ENCODE results near the gene GPD1. TPM values are rescaled to one million over a fixed set of nuclear protein-coding genes. Genes with fewer than 3 reads are reported as not detected.

The GPD1 gene
- total RNA-seq, 5 donors from 2014 or later (not counting 1 experiment from before 2014, with no cell fraction given) = 0.41 to 1.1 (median 0.86) TPM

DNA sequence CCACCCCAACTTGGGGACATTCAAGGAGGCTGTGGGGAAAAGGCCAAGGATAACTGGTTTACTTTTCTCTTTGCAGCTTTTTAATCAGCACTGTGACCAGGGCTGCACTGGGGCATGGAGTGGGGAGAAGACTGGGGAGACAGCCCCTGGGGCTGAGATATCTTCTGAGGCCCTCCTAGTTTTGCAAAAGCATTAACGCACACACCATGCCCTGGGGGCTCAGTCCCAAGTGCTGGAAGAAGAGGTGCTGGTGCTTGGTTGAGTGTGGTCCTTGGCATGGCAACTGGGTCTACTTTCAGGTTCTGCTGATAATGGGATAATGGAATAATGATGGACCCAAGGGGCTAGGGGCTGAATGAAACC lies 28.0 kb upstream of the GPD1 start:
- H3K36me3 ChIP-seq (ENCODE audit: control insufficient read depth in 2 of 2, extremely low read depth in 1 of 2, insufficient read depth in 1 of 2, low read length in 1 of 2) = peaks cover 0 to 6% of the 10 kb centered on the region in 2 donors
- Mint-ChIP-seq H3K4me1 (peaks cover 3 to 7% (median 3%) of the 10 kb centered on the region in 3 donors), H3K9me3 (no peaks in the 10 kb centered on the region), H3K27ac (no peak overlapping the region), H3K27me3 (peaks cover 0 to 2% of the 10 kb centered on the region in 2 donors), H3K36me3 (no peaks in the 10 kb centered on the region), H3K4me3 (no peak overlapping the region)
- peaks cover 0 to 8% of the 10 kb centered on the region in 2 experiments for H3K27me3 ChIP-seq (replicated peaks in 1 of 2; ENCODE audit: control insufficient read depth in 2 of 2, extremely low read depth in 1 of 2, insufficient read depth in 2 of 2, low read length in 1 of 2)
- ATAC-seq (replicated peaks in 1 of 4) (no peak), DNase-seq (no peak)
- H3K4me1 ChIP-seq (ENCODE audit: control insufficient read depth in 1 of 2, extremely low read depth in 1 of 2, insufficient read depth in 2 of 2, low read length in 2 of 2) = peaks cover 0 to 9% of the 10 kb centered on the region in 2 experiments
- no peak overlapping the region for H3K27ac ChIP-seq (ENCODE audit: low read length)
- ChIA-PET CTCF (interaction anchor here (1.0 to 3.6 kb wide), 5 partner anchors 9 to 100 kb away, joined by 3 to 19 read pairs (median 8); partner anchors contain the start of gene SMARCD1 (in 1 of the 2)), POLR2A (no interaction called here)
- WGBS (ENCODE audit: insufficient coverage) = 100% methylated on average over 1 of the region's 1 CpG
- no peaks in the 10 kb centered on the region for H3K9me3 ChIP-seq
- no peak overlapping the region for H3K4me3 ChIP-seq (ENCODE audit: control insufficient read depth in 1 of 2, extremely low read depth in 1 of 2, low read length in 1 of 2)

GRCh38 chr12:50077099-50077498 lies 26.7 kb upstream of the GPD1 start:
- peaks cover 2 to 6% (median 3%) of the 10 kb centered on the region in 3 donors for H3K4me1 Mint-ChIP-seq
- Histone ChIP-seq H3K9me3 (no peaks in the 10 kb centered on the region), H3K36me3 (ENCODE audit: control insufficient read depth in 2 of 2, extremely low read depth in 1 of 2, insufficient read depth in 1 of 2, low read length in 1 of 2) (peaks cover 0 to 6% of the 10 kb centered on the region in 2 donors), H3K27ac (ENCODE audit: low read length) (no peak overlapping the region), H3K4me1 (ENCODE audit: control insufficient read depth in 1 of 2, extremely low read depth in 1 of 2, insufficient read depth in 2 of 2, low read length in 2 of 2) (peaks cover 0 to 7% of the 10 kb centered on the region in 2 experiments), H3K27me3 (replicated peaks in 1 of 2; ENCODE audit: control insufficient read depth in 2 of 2, extremely low read depth in 1 of 2, insufficient read depth in 2 of 2, low read length in 1 of 2) (peaks cover 0 to 8% of the 10 kb centered on the region in 2 experiments), H3K4me3 (ENCODE audit: control insufficient read depth in 1 of 2, extremely low read depth in 1 of 2, low read length in 1 of 2) (no peak overlapping the region)
- no peaks in the 10 kb centered on the region for H3K36me3 Mint-ChIP-seq
- H3K27ac Mint-ChIP-seq = no peak overlapping the region
- no peak for ATAC-seq (replicated peaks in 1 of 4)
- peaks cover 0 to 2% of the 10 kb centered on the region in 2 donors for H3K27me3 Mint-ChIP-seq
- no peaks in the 10 kb centered on the region for H3K9me3 Mint-ChIP-seq
- H3K4me3 Mint-ChIP-seq = no peak overlapping the region
- ChIA-PET CTCF (interaction anchor here (0.6 to 3.6 kb wide), 6 partner anchors 8 to 99 kb away, joined by 3 to 19 read pairs (median 6); partner anchors contain the start of gene SMARCD1 (in 1 of the 2)), POLR2A (no interaction called here)
- WGBS (ENCODE audit: insufficient coverage) = 83% methylated on average over 8 of the region's 12 CpGs
- DNase-seq = no peak

- Histone ChIP-seq H3K27me3 (replicated peaks in 1 of 2; ENCODE audit: control insufficient read depth in 2 of 2, extremely low read depth in 1 of 2, insufficient read depth in 2 of 2, low read length in 1 of 2) (peaks cover 0 to 8% of the 10 kb centered on the region in 2 experiments), H3K27ac (ENCODE audit: low read length) (no peak overlapping the region), H3K4me3 (ENCODE audit: control insufficient read depth in 1 of 2, extremely low read depth in 1 of 2, low read length in 1 of 2) (no peak overlapping the region), H3K9me3 (no peaks in the 10 kb centered on the region), H3K36me3 (ENCODE audit: control insufficient read depth in 2 of 2, extremely low read depth in 1 of 2, insufficient read depth in 1 of 2, low read length in 1 of 2) (peaks cover 0 to 6% of the 10 kb centered on the region in 2 donors), H3K4me1 (ENCODE audit: control insufficient read depth in 1 of 2, extremely low read depth in 1 of 2, insufficient read depth in 2 of 2, low read length in 2 of 2) (peaks cover 0 to 7% of the 10 kb centered on the region in 2 experiments)
- CTCF ChIA-PET = interaction anchor here in 1 of 2 donors (1.9 kb wide), 1 partner anchor 9 kb away, joined by 5 read pairs; no protein-coding TSS in a partner anchor
- peaks cover 0 to 2% of the 10 kb centered on the region in 2 donors for H3K27me3 Mint-ChIP-seq
- no peaks in the 10 kb centered on the region for H3K36me3 Mint-ChIP-seq
- H3K4me3 Mint-ChIP-seq = no peak overlapping the region
- H3K9me3 Mint-ChIP-seq = no peaks in the 10 kb centered on the region
- no peak for ATAC-seq (replicated peaks in 1 of 4)
- POLR2A ChIA-PET = interaction anchor here in 1 of 2 donors (0.5 kb wide), 1 partner anchor 71 kb away, joined by 5 read pairs; no protein-coding TSS in a partner anchor
- no peak for DNase-seq
- WGBS (ENCODE audit: insufficient coverage) = 92% methylated on average over 10 of the region's 10 CpGs
- no peak overlapping the region for H3K27ac Mint-ChIP-seq
- peaks cover 2 to 6% (median 4%) of the 10 kb centered on the region in 3 donors for H3K4me1 Mint-ChIP-seq
Observed at GRCh38 chr12:50078281-50078680, 25.5 kb upstream of the GPD1 start.

DNA sequence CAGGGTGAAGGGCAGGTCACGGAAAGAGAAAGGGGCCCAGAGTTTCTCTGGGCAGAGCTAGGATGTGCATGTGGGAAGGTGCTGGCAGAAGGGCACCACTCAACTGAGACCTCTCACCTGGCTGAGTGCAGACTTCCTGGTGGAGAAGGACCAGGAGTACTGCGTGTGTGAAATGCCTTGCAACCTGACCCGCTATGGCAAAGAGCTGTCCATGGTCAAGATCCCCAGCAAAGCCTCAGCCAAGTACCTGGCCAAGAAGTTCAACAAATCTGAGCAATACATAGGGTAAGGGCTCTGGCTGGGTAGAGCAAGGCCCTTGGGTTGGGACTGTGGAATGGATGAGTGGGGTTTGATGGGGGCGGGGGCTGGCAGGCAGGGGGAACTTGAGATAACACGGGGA lies 24.0 kb upstream of the GPD1 start:
- Mint-ChIP-seq H3K4me3 (no peak overlapping the region), H3K4me1 (peaks cover 10 to 14% (median 11%) of the 10 kb centered on the region in 3 donors), H3K36me3 (no peaks in the 10 kb centered on the region), H3K9me3 (no peaks in the 10 kb centered on the region), H3K27ac (no peak overlapping the region), H3K27me3 (peaks cover 0 to 2% of the 10 kb centered on the region in 2 donors)
- Histone ChIP-seq H3K36me3 (ENCODE audit: control insufficient read depth in 2 of 2, extremely low read depth in 1 of 2, insufficient read depth in 1 of 2, low read length in 1 of 2) (no peaks in the 10 kb centered on the region), H3K9me3 (no peaks in the 10 kb centered on the region), H3K4me3 (ENCODE audit: control insufficient read depth in 1 of 2, extremely low read depth in 1 of 2, low read length in 1 of 2) (no peak overlapping the region), H3K27me3 (replicated peaks in 1 of 2; ENCODE audit: control insufficient read depth in 2 of 2, extremely low read depth in 1 of 2, insufficient read depth in 2 of 2, low read length in 1 of 2) (peaks cover 0 to 8% of the 10 kb centered on the region in 2 experiments), H3K4me1 (ENCODE audit: control insufficient read depth in 1 of 2, extremely low read depth in 1 of 2, insufficient read depth in 2 of 2, low read length in 2 of 2) (peaks cover 3 to 17% of the 10 kb centered on the region in 2 experiments), H3K27ac (ENCODE audit: low read length) (no peak overlapping the region)
- POLR2A ChIA-PET = no interaction called here
- ATAC-seq (replicated peaks in 1 of 4) (no peak), DNase-seq (no peak)
- CTCF ChIA-PET = interaction anchor here (1.2 to 1.9 kb wide), 2 partner anchors 10 to 70 kb away, joined by 3 to 5 read pairs; no protein-coding TSS in a partner anchor
- 91% methylated on average over 4 of the region's 5 CpGs for WGBS (ENCODE audit: insufficient coverage)

DNA sequence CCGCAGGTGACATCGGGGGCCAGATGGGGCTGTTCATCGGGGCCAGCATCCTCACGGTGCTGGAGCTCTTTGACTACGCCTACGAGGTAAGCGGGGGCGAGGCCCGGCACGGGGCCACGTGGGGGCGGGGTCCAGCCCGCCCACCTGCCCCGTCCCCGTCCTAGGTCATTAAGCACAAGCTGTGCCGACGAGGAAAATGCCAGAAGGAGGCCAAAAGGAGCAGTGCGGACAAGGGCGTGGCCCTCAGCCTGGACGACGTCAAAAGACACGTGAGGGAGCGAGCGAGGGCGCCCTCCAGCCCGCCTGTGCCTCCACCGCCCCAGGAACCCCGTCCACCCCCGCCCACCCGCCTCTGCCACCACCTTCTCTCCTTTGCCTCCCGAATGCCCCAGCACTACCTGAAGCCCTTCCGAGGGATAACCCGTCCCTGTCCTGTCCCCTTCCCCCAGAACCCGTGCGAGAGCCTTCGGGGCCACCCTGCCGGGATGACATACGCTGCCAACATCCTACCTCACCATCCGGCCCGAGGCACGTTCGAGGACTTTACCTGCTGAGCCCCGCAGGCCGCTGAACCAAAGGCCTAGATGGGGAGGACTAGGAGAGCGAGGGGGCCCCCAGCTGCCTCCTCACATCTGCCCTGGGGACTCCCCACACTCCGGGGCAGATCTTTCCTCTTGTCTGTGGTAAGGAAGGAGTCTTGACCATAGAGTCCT lies 22.6 kb upstream of the GPD1 start:
- ChIA-PET CTCF (no interaction called here), POLR2A (interaction anchor here in 1 of 2 donors (0.5 kb wide), 1 partner anchor 36 kb away, joined by 3 read pairs; no protein-coding TSS in a partner anchor)
- Histone ChIP-seq H3K4me1 (ENCODE audit: control insufficient read depth in 1 of 2, extremely low read depth in 1 of 2, insufficient read depth in 2 of 2, low read length in 2 of 2) (peaks cover 10 to 17% of the 10 kb centered on the region in 2 experiments), H3K4me3 (ENCODE audit: control insufficient read depth in 1 of 2, extremely low read depth in 1 of 2, low read length in 1 of 2) (no peak overlapping the region), H3K27me3 (replicated peaks in 1 of 2; ENCODE audit: control insufficient read depth in 2 of 2, extremely low read depth in 1 of 2, insufficient read depth in 2 of 2, low read length in 1 of 2) (peaks cover 0 to 8% of the 10 kb centered on the region in 2 experiments), H3K27ac (ENCODE audit: low read length) (no peak overlapping the region), H3K36me3 (ENCODE audit: control insufficient read depth in 2 of 2, extremely low read depth in 1 of 2, insufficient read depth in 1 of 2, low read length in 1 of 2) (no peaks in the 10 kb centered on the region), H3K9me3 (no peaks in the 10 kb centered on the region)
- WGBS (ENCODE audit: insufficient coverage) = 68% methylated on average over 35 of the region's 46 CpGs
- peaks cover 0 to 2% of the 10 kb centered on the region in 2 donors for H3K27me3 Mint-ChIP-seq
- no peaks in the 10 kb centered on the region for H3K36me3 Mint-ChIP-seq
- H3K27ac Mint-ChIP-seq = no peak overlapping the region
- ATAC-seq (replicated peaks in 1 of 4) = no peak
- peaks cover 15 to 20% (median 17%) of the 10 kb centered on the region in 3 donors for H3K4me1 Mint-ChIP-seq
- no peak overlapping the region for H3K4me3 Mint-ChIP-seq
- H3K9me3 Mint-ChIP-seq = no peaks in the 10 kb centered on the region
- DNase-seq = no peak

DNA sequence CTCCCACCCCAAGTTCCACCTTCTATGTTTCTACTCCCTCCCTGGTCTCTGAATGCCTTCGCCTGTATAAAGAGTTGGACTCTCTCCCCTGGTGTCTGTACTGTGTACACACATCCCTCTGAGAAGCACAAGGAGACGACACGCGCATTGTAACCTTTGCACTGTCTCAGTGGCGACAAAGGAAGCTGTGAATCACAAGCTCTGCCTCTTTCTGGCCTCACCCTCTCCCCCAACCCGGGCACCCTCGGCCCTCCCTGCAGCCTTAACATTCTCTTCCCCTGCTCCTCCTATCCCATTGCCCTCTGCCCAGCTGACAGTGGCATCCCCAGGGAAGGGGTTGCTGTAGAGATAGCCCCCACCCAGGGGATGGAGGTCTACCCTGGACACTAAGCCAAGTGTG lies 21.2 kb upstream of the GPD1 start:
- Histone ChIP-seq H3K4me1 (ENCODE audit: control insufficient read depth in 1 of 2, extremely low read depth in 1 of 2, insufficient read depth in 2 of 2, low read length in 2 of 2) (peaks cover 10 to 17% of the 10 kb centered on the region in 2 experiments), H3K4me3 (ENCODE audit: control insufficient read depth in 1 of 2, extremely low read depth in 1 of 2, low read length in 1 of 2) (no peak overlapping the region), H3K9me3 (no peaks in the 10 kb centered on the region), H3K27me3 (replicated peaks in 1 of 2; ENCODE audit: control insufficient read depth in 2 of 2, extremely low read depth in 1 of 2, insufficient read depth in 2 of 2, low read length in 1 of 2) (no peaks in the 10 kb centered on the region), H3K27ac (ENCODE audit: low read length) (no peak overlapping the region), H3K36me3 (ENCODE audit: control insufficient read depth in 2 of 2, extremely low read depth in 1 of 2, insufficient read depth in 1 of 2, low read length in 1 of 2) (peaks cover 5% of the 10 kb centered on the region in 2 donors)
- ATAC-seq (replicated peaks in 1 of 4) (no peak), DNase-seq (no peak)
- Mint-ChIP-seq H3K27me3 (no peaks in the 10 kb centered on the region), H3K9me3 (no peaks in the 10 kb centered on the region), H3K4me1 (peaks cover 24 to 29% (median 26%) of the 10 kb centered on the region in 3 donors), H3K4me3 (no peak overlapping the region), H3K27ac (peak overlapping the region in 1 of 2 donors; percentile 39), H3K36me3 (peaks cover under 1% of the 10 kb centered on the region)
- ChIA-PET CTCF (interaction anchor here in 1 of 2 donors (0.5 to 1.3 kb wide), 2 partner anchors 29 to 127 kb away, joined by 3 to 4 read pairs; partner anchors contain the start of gene COX14), POLR2A (no interaction called here)
- 88% methylated on average over 7 of the region's 7 CpGs for WGBS (ENCODE audit: insufficient coverage)

Data from T-cell (primary cell).